CD4-positive, alpha-beta T cell treated with Interferon gamma for 1 hour (primary cell): ENCODE data around the gene COA6.
"Not testable (repeated sequence)": the region's sequence is repeated elsewhere in the genome, so short reads cannot be mapped to it uniquely, and the experiment has no call there.

Experiments used
- DNase-seq: peaks from one replicate; pipeline ENCODE4 v3.0.0-alpha.2; 2020

COA6 gene

GRCh38 chr1:234371414-234371813 lies 1.8 kb upstream of the COA6 start:
- DNase-seq: no peak

DNA sequence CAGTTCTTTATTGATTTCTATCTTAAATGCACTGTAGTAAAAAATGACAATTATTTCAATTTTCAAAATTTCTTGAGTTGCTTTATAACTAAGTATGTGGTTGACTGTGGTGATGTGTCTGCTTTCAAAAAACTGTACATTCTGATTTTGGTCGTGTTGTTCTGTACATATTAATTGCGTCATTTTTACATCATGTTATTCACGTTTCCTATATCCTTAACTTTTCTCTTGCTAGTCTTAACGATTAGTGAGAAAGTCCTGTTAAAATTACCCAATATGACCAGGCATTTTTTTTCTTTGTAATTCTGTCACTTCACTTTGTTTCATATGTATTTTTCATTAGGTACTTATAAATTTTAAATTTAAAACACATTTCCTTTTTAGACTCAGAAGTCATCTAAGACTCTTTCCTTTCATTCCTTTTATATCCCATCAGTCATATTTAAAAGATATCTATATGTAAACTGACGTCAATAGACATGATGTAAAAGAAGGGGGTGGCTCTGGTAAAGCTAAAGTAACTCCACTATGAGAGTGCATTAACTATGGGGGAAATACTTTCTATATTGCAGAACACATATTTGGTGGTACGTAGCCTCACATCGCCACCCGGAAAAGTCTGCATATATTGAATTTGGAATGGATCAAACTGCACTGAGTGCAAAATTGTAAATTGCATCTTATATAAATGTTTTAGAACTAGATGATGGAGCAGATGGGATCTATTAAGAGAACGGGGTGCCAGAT lies 1.1 kb upstream of the COA6 start:
- DNase-seq: no peak

GRCh38 chr1:234373959-234374254 lies 651 bp downstream of the COA6 start:
- DNase-seq: no peak

GRCh38 chr1:234375672-234376071 lies 2.4 kb downstream of the COA6 start:
- no peak for DNase-seq

- DNase-seq: not testable (repeated sequence)
Observed at GRCh38 chr1:234379591-234380109, 6.4 kb downstream of the COA6 start.

DNA sequence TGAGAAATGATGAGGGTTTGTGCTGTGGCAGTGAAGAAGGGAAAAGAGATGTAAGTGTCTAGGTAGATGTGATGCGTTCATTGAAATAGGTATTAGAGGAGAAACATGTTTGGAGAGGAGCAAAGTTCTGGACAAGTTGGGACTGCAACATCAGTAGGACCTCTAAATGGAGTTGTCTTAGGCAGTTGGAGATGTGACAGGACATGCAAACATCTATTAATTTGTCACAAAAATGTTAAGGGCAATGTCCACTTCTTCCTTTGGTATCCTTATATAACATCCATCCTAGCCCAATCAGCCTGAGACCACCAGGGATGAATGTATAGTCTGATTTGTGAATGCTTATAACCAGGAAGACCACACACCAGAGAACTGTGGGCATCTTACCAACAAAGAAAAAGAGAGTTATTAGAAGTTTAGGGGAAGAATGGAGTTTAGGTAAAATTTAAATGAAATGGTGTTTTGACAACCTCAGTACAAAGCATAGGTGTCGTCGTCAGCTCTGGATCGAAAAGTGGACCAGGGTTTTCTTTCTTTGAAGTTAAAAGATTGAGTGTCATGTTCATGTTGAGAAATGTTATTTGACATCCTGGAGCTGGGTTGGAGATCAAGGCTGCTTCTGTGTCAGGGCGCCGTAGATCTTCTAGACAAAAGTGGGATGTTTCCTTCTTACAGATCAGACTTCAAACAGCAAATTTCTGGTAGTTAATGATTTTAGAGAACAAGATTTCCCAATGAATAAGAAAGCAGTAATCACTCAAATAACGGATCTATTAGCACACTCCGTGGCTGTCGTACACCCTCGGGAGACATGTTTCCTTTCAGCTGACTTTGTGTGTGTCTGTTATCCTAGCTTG lies 8.7 kb downstream of the COA6 start:
- no peak for DNase-seq

- DNase-seq: no peak
Observed at GRCh38 chr1:234386122-234386521, 12.9 kb downstream of the COA6 start.

DNA sequence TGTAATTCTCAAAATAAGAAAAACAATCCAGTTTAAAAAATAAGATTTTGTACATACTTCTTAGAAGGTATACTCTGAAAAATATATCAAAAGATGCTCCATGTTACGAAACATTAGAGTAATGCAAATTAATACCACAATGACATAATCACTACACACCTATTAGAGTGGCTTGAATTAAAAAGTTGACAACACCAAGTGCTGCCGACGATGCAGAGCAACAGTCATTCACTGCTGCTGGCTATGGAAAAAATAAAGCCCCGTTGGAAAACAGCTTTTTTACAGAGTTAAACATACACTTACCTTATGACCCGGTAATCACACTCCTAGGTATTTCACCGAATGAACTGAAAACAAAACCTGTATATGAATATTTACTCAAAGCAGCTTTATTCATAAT lies 14.8 kb downstream of the COA6 start:
- no peak for DNase-seq

- no peak for DNase-seq
Observed at GRCh38 chr1:234393190-234393589, 19.9 kb downstream of the COA6 start.

- no peak for DNase-seq
Observed at GRCh38 chr1:234395297-234395696, 22.0 kb downstream of the COA6 start.

DNA sequence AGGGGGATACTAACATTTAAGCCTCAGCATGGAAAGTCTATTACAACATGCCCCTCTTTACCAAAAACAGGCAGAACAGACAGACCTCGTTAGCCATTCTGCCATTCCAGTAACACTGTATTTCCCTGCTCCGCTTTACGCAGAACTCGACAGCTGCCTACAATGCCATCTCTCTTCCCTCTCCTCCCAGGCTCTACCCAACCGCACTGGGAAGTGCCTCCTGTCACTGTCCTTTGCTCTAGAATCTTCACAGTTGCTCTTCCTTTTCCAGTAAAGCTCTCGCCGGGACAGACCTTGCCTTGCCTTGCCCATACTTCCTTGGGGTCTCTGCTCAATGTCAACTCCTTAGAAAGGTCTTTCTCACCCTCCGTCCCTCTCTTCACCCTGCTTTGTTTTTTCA lies 22.8 kb downstream of the COA6 start:
- no peak for DNase-seq

DNA sequence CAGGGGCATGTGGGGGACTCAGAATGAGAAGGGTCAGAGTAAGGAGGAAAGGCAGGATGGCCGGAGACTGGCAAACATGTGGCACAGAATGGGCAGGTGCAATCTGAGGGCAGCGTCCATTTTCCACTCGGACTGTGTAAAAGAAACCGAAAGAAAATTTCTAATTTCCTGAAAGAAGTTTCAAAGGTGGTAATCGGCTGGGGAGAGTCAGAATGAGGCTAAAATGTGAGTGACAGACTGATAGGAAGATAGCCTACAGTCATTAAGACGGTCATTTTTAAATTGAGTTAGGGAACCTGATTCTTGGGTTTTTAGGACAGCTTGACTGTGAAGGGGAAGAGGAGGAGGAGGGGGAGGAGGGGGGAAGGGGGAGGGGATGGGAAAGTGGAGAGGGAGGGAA lies 23.6 kb downstream of the COA6 start:
- DNase-seq: no peak

DNA sequence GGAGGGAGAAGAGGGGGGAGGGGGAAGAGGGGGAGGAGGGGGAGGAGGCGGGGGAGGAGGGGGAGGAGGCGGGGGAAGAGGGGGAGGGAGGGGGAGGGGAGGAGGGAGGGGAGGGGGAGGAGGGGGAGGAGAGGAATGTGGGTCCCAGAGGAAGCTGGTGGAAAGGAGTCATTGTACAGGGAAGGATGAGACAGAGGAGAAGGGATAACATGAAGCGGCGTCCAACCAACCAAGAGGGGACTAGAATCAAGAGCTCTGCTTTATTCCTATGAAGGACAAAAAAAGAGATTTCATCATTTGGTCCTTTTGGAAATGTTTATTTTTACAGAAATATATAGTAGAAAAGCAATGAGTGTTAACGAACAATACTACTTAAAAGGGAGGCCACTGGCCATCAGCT lies 24.5 kb downstream of the COA6 start:
- no peak for DNase-seq

GRCh38 chr1:234398849-234399381 lies 25.7 kb downstream of the COA6 start:
- DNase-seq: no peak

DNA sequence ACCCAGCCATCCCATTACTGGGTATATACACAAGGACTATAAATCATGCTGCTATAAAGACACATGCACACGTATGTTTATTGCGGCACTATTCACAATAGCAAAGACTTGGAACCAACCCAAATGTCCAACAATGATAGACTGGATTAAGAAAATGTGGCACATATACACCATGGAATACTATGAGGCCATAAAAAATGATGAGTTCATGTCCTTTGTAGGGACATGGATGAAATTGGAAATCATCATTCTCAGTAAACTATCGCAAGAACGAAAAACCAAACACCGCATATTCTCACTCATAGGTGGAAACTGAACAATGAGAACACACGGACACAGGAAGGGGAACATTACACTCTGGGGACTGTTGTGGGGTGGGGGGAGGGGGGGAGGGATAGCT lies 26.3 kb downstream of the COA6 start:
- not testable (repeated sequence) for DNase-seq

DNA sequence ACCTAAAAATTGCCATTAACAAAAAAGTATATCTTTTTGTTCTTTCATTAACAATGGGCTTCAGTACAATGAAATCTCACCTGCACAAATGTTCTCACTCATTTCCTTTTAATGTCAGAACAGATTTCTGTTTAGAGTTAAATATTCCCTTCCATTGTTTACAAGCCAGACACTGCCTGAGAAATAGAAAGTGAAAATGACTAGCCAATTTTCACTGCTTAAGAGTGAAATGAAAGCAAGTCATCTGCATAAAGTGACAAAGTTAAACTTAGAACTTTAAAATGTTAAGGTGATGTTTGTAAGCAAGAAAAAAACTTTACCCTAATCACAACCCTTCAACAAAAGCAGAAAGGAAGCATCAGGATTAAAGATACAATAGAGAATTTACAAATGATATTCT lies 27.5 kb downstream of the COA6 start:
- no peak for DNase-seq

GRCh38 chr1:234401658-234402057 lies 28.4 kb downstream of the COA6 start:
- no peak for DNase-seq

DNA sequence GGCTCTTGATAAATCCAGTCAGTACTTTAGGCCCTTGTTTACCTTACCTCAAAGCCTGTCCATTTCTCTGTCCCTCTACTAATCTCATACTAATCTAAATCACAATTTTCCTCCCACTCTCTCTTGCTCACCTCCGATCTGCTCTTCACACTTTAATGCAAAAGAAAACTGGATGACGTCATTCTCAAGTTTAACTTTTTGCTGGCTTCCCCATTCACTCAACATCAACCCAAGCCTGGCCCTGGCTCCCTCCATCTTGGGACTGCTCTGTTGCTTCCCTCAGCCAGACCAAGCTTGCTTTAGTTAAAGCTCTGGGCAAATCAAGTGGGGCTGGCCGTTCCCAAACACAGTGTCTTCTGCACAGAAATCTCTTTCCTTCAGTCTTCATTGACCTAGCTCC lies 29.7 kb downstream of the COA6 start:
- no peak for DNase-seq

DNA sequence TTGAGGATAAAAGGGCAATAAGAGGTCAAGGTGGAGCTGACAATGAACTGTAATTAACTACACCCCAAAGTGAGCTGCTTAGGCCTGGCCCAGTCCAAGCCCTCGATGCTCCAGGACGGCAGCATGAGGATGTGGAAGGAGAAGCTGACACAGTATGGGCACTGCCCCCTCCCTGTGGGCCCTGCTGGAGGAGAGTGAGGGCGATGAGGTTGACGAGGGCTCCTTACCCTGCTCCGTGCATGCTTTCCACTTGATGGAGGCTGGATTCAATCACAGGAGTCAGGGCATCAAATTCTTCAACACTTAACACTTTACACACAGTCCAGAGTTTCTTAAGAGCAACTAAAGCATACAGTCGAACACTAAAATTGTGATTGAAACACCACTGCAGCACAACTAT lies 32.4 kb downstream of the COA6 start:
- no peak for DNase-seq

- DNase-seq: no peak
Observed at GRCh38 chr1:234406871-234407270, 33.6 kb downstream of the COA6 start.

DNA sequence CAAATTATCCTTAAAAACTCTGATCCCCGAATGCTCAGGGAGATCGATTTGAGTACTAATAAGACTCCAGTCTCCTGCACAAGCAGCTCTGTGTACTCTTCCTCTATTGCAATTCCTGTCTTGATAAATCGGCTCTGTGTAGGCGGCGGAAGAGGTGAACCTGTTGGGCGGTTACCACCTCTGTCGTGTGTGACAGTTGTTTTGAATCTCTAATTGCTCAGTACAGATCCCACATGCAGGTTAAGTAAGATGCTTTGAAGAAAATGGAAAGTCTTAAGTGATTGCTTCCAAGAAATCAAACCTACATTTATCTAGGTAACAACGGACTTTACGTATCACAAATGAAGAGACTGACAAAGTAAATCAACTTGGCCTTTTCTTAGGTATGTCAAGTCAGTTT lies 35.5 kb downstream of the COA6 start:
- DNase-seq: peak; percentile 61

GRCh38 chr1:234409328-234409727 lies 36.1 kb downstream of the COA6 start:
- peak; percentile 12 for DNase-seq

- DNase-seq: no peak
Observed at GRCh38 chr1:234412830-234413229, 39.6 kb downstream of the COA6 start.

DNA sequence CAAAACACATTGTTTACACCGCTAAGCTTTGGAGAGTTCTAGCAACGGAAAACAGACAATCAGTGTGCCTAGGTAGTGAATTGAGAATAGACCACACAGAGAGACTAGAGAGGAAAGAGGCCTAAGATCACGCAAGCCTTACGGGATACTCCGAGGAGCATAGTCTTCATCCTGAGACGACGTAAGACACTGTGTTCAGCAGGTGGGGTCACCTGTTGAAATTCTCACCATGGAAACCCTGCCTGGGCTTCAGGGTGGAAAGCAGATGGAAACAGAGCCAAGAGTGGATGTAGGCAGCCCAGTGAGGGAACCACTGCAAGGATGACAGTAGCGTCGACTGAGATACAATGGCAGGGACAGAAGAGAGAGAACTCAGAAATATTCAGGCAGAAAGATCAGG lies 40.2 kb downstream of the COA6 start:
- no peak for DNase-seq
